GM12891 (cell line): Measurements from ENCODE around the gene TYW1B.
"Not testable (repeated sequence)": the region's sequence is repeated elsewhere in the genome, so short reads cannot be mapped to it uniquely, and the experiment has no call there.

Source experiments
- POLR2A ChIP-seq: IDR thresholded peaks from 2 replicates; pipeline ENCODE4 v1.6.1; 2011; ENCODE audit warnings: low read depth, low read length, control low read depth
- TAF1 ChIP-seq: IDR thresholded peaks from 2 replicates; pipeline ENCODE4 v1.6.1; 2011; ENCODE audit warnings: low read depth, low read length, control low read depth

DNA sequence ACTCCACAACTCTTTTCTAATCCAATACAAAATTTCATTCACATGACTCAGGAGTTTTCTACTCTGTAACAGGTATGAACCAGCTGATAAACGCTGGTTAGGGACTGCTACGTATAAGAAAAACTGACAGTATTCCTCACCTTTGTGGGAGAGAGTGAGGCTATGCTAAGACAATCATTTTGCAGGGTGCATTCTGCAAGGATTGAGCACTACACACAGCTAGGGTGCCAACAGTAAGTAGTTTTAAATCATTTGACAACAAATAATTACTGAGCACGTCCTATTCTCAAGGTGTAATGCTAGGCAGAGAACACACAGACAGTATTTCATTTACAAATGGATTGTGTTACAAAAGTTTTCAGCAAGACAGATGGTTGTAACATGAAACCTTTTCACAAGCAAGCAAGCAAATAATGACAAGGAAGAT lies 206.2 kb downstream of the TYW1B start:
- not testable (repeated sequence) for TF ChIP-seq TAF1, POLR2A
